Smooth muscle cell (in vitro differentiated cells): ENCODE data around the gene DHCR7. TPM values are rescaled to one million over a fixed set of nuclear protein-coding genes. Genes with fewer than 3 reads are reported as not detected.

Experiments
- DNase-seq: peaks from one replicate; lab custom pipeline; 2025; ENCODE audit not compliant: unreplicated experiment; lab: John Stamatoyannopoulos, UW
- H2AFZ ChIP-seq: fragments of 200-600 bp; sonication (generic); 2 replicates; pipeline ENCODE4 v1.6.0; 2016; ENCODE audit warnings: antibody characterized with exemption, low read depth, mild to moderate bottlenecking
- H3F3A ChIP-seq: fragments of 200-600 bp; sonication (generic); 2 replicates; pipeline ENCODE4 v1.6.0; 2017; ENCODE audit warnings: antibody characterized with exemption, low read depth
- H3K27ac ChIP-seq: fragments of 200-600 bp; sonication (generic); 2 replicates; pipeline ENCODE4 v1.5.1; 2016; ENCODE audit warnings: low read depth, mild to moderate bottlenecking
- H3K27me3 ChIP-seq: fragments of 200-600 bp; sonication (generic); 2 replicates; pipeline ENCODE4 v1.6.1; 2016; ENCODE audit warnings: low read depth, mild to moderate bottlenecking
- H3K36me3 ChIP-seq: fragments of 200-600 bp; sonication (generic); 2 replicates; pipeline ENCODE4 v1.5.1; 2016; ENCODE audit warnings: low read depth
- H3K4me1 ChIP-seq: fragments of 200-600 bp; sonication (generic); 2 replicates; pipeline ENCODE4 v1.5.1; 2016; ENCODE audit warnings: low read depth
- H3K4me2 ChIP-seq: fragments of 200-600 bp; sonication (generic); 2 replicates; pipeline ENCODE4 v1.6.0; 2016; ENCODE audit warnings: mild to moderate bottlenecking
- H3K4me3 ChIP-seq: fragments of 200-600 bp; sonication (generic); 2 replicates; pipeline ENCODE4 v1.5.1; 2016; ENCODE audit warnings: mild to moderate bottlenecking
- H3K79me2 ChIP-seq: fragments of 200-600 bp; sonication (generic); 2 replicates; pipeline ENCODE4 v1.6.0; 2016; ENCODE audit warnings: low read depth, mild to moderate bottlenecking
- H3K9ac ChIP-seq: fragments of 200-600 bp; sonication (generic); 2 replicates; pipeline ENCODE4 v1.6.0; 2016; ENCODE audit warnings: low read depth
- H3K9me3 ChIP-seq: fragments of 200-600 bp; sonication (generic); replicated peaks from 2 replicates; pipeline ENCODE4 v1.5.1; 2016; ENCODE audit warnings: low read depth
- H4K20me1 ChIP-seq: fragments of 200-600 bp; sonication (generic); 2 replicates; pipeline ENCODE4 v1.6.0; 2016; ENCODE audit warnings: low read depth
- WGBS: methylation state at CpG from one replicate; pipeline ENCODE4 v1.1.7; 2016; ENCODE audit warnings: low lambda C conversion rate; 5-methylcytosine and 5-hydroxymethylcytosine counted together
- polyA plus RNA-seq: library from polyadenylated mRNA; unstranded; fragments of >200 nt; fragmentation: Nextera tagmentation; extraction: Ambion mirVana; gene quantifications from 2 replicates; pipeline ENCODE4 v1.2.1, GENCODE V29; 2016
- total RNA-seq: library from RNA; depleted of rRNA; stranded (reverse); fragments of >200 nt; gene quantifications from 2 replicates; pipeline ENCODE4 v1.2.3, GENCODE V29; 2014
- TF ChIP-seq, protein P1 (sequence below): fragments of 200-600 bp; sonication (generic); IDR thresholded peaks from 2 replicates; pipeline ENCODE4 v1.5.1; 2017; ENCODE audit warnings: borderline replicate concordance, mild to moderate bottlenecking, antibody characterized with exemption; ENCODE audit not compliant: insufficient read depth, poor library complexity, severe bottlenecking

Gene DHCR7
- total and polyA plus RNA-seq, 2 experiments from 2014 or later: 50.1 to 99.1 TPM

- no peaks in the 10 kb centered on the region for H3F3A ChIP-seq
- no peaks in the 10 kb centered on the region for H4K20me1 ChIP-seq
- H3K4me1 ChIP-seq: no peaks in the 10 kb centered on the region
- no peak overlapping the region for H3K9ac ChIP-seq
- no peak overlapping the region for H3K4me3 ChIP-seq
- DNase-seq: no peak
- H3K9me3 ChIP-seq: no peaks in the 10 kb centered on the region
- H2AFZ ChIP-seq: no peak overlapping the region
- H3K79me2 ChIP-seq: no peaks in the 10 kb centered on the region
- no peaks in the 10 kb centered on the region for H3K36me3 ChIP-seq
- no peak overlapping the region for H3K4me2 ChIP-seq
- no peak overlapping the region for H3K27ac ChIP-seq
- TF ChIP-seq, protein P1, sequence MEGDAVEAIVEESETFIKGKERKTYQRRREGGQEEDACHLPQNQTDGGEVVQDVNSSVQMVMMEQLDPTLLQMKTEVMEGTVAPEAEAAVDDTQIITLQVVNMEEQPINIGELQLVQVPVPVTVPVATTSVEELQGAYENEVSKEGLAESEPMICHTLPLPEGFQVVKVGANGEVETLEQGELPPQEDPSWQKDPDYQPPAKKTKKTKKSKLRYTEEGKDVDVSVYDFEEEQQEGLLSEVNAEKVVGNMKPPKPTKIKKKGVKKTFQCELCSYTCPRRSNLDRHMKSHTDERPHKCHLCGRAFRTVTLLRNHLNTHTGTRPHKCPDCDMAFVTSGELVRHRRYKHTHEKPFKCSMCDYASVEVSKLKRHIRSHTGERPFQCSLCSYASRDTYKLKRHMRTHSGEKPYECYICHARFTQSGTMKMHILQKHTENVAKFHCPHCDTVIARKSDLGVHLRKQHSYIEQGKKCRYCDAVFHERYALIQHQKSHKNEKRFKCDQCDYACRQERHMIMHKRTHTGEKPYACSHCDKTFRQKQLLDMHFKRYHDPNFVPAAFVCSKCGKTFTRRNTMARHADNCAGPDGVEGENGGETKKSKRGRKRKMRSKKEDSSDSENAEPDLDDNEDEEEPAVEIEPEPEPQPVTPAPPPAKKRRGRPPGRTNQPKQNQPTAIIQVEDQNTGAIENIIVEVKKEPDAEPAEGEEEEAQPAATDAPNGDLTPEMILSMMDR: no peak
- WGBS: 88% methylated on average over 8 of the region's 8 CpGs
- H3K27me3 ChIP-seq: peaks cover 4% of the 10 kb centered on the region
Measured at GRCh38 chr11:71404209-71404608, 44.0 kb downstream of the DHCR7 start.

DNA sequence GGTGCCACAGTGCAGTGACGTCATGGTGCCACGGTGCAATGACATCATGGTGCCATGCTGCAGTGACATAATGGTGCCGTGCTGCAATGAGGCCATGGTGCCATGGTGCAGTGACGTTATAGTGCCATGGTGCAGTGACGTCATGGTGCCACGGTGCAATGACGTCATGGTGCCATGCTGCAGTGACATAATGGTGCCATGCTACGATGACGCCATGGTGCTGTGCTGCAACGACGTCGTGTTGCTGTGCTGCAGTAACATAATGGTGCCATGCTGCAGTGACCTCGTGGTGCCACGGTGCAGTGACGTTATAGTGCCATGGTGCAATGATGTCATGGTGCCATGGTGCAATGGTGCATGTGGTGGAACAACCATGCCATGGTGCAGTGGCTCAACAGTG, 45.3 kb downstream of the DHCR7 start:
- Histone ChIP-seq H3F3A (no peaks in the 10 kb centered on the region), H3K9me3 (no peaks in the 10 kb centered on the region), H3K4me3 (no peak overlapping the region), H3K27me3 (no peaks in the 10 kb centered on the region), H3K9ac (no peak overlapping the region), H3K79me2 (no peaks in the 10 kb centered on the region), H4K20me1 (no peaks in the 10 kb centered on the region), H3K4me1 (no peaks in the 10 kb centered on the region), H2AFZ (no peak overlapping the region), H3K27ac (no peak overlapping the region), H3K4me2 (no peak overlapping the region), H3K36me3 (no peaks in the 10 kb centered on the region)
- 85% methylated on average over 15 of the region's 15 CpGs for WGBS
- TF ChIP-seq, protein P1: no peak
- DNase-seq: no peak

DNA sequence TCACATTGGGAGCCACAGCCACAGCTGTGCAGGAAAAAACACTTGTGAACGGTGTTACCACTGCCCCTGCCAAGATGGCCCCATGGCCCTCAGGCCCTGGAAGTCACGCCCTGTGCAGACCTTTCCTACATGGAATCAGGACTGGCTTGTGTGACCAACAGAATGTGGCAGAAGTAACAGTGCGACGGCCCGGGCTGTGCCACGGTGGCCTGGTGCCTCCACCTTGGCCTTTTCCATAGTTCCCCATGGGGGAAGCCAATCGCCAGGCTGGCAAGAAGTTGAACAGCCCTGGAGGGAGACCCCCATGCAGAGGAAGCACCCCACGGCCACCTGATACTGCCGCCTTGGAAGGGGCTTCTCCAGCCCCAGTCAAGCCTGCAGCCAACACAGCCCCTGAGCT, 48.0 kb downstream of the DHCR7 start:
- H3K9ac ChIP-seq: no peak overlapping the region
- no peak overlapping the region for H3K4me3 ChIP-seq
- no peak overlapping the region for H3K27ac ChIP-seq
- DNase-seq: no peak
- H3K27me3 ChIP-seq: peaks cover 1% of the 10 kb centered on the region
- H3K9me3 ChIP-seq: no peaks in the 10 kb centered on the region
- H2AFZ ChIP-seq: no peak overlapping the region
- H3K79me2 ChIP-seq: no peaks in the 10 kb centered on the region
- TF ChIP-seq, protein P1: no peak
- no peaks in the 10 kb centered on the region for H3K4me1 ChIP-seq
- H4K20me1 ChIP-seq: no peaks in the 10 kb centered on the region
- 92% methylated on average over 9 of the region's 9 CpGs for WGBS
- no peaks in the 10 kb centered on the region for H3K36me3 ChIP-seq
- no peak overlapping the region for H3K4me2 ChIP-seq
- no peaks in the 10 kb centered on the region for H3F3A ChIP-seq

- TF ChIP-seq, protein P1: no peak
- Histone ChIP-seq H3K4me3 (no peak overlapping the region), H4K20me1 (no peaks in the 10 kb centered on the region), H3K79me2 (no peaks in the 10 kb centered on the region), H3K36me3 (no peaks in the 10 kb centered on the region), H3K27me3 (peaks cover 8% of the 10 kb centered on the region), H2AFZ (no peak overlapping the region), H3F3A (no peaks in the 10 kb centered on the region), H3K4me2 (no peak overlapping the region), H3K9ac (no peak overlapping the region), H3K4me1 (no peaks in the 10 kb centered on the region), H3K9me3 (no peaks in the 10 kb centered on the region), H3K27ac (no peak overlapping the region)
- 83% methylated on average over 7 of the region's 7 CpGs for WGBS
- DNase-seq: no peak
Measured at GRCh38 chr11:71399341-71399740, 48.9 kb downstream of the DHCR7 start.
